HCT116 (cell line): ENCODE measurements around the gene APH1B. TPM values are rescaled to one million over a fixed set of nuclear protein-coding genes. Genes with fewer than 3 reads are reported as not detected.

Experiments
- ATAC-seq: fragments of 200-7000 bp; cut with Tn5 transposase; 2 replicates; pipeline ENCODE4 v1.9.1; 2020; ENCODE audit warnings: mild to moderate bottlenecking, moderate library complexity
- BruUV-seq: library from RNA; stranded (reverse); fragments of 400-500 nt; replicated peaks from 2 replicates; lab custom pipeline; 2021; lab: Mats Ljungman, UMichigan
- CTCF ChIA-PET: fragments of 300-600 bp; sonication (Branson Sonifier 250); formaldehyde crosslinking; loops from one replicate; lab custom pipeline; 2021; ENCODE audit warnings: antibody characterized with exemption; lab: Charles Lee
- POLR2A ChIA-PET: fragments of 300-600, 350-600 bp; sonication (Branson Sonifier 250); formaldehyde crosslinking; loops from one replicate; lab custom pipeline; 2021; ENCODE audit warnings: antibody characterized with exemption; lab: Charles Lee
- RAD21 ChIA-PET, 2 experiments: fragments of 300-600 bp; sonication (Branson Sonifier 250); formaldehyde crosslinking; loops; one replicate each; lab custom pipeline; 2023; ENCODE audit warnings: low total read pairs in 2 of 2; ENCODE audit not compliant: uncharacterized antibody in 2 of 2, unreplicated experiment in 2 of 2, low non-redundant PET in 1 of 2; lab: Charles Lee
- DNase-seq: peaks from one replicate; pipeline ENCODE4 v3.0.0-alpha.2; 2010; ENCODE audit warnings: low read depth, low spot score
- H2AFZ ChIP-seq: fragments of 200-600 bp; shearing (Covaris generic), sonication (generic); 2 replicates; pipeline ENCODE4 v1.6.1; 2017; ENCODE audit warnings: low read depth, mixed run types, mixed read lengths, antibody characterized with exemption, low read length; ENCODE audit not compliant: poor library complexity, severe bottlenecking
- H3K27ac ChIP-seq: 2 replicates; pipeline ENCODE4 v1.5.1; 2012; ENCODE audit warnings: low read depth, low read length
- H3K27me3 ChIP-seq: fragments of 200-600 bp; sonication (generic); 2 replicates; pipeline ENCODE4 v1.6.1; 2016; ENCODE audit warnings: mixed run types, low read length, mixed read lengths; ENCODE audit not compliant: insufficient read depth
- H3K36me3 ChIP-seq, 2 experiments: fragments of 200-500 bp in 1 of 2; fragments of 200-600 bp in 1 of 2; sonication (Bioruptor generic) in 1 of 2; sonication (generic) in 1 of 2; 2 replicates each; pipeline versions ENCODE4 v1.5.1 to v1.6.1; 2014 to 2016; ENCODE audit warnings: low read length in 2 of 2, inconsistent platforms in 1 of 2, mixed read lengths in 1 of 2, mixed run types in 1 of 2; ENCODE audit not compliant: insufficient read depth in 2 of 2, control insufficient read depth in 1 of 2
- H3K4me1 ChIP-seq, 2 experiments: fragments of 200-600 bp in 1 of 2; sonication (generic) in 1 of 2; 2 replicates each; pipeline versions ENCODE4 v1.5.1 to v1.6.1; 2012 to 2017; ENCODE audit warnings: low read length in 2 of 2, inconsistent platforms in 1 of 2, mild to moderate bottlenecking in 1 of 2, mixed read lengths in 1 of 2, mixed run types in 1 of 2, moderate library complexity in 1 of 2; ENCODE audit not compliant: insufficient read depth in 2 of 2, control insufficient read depth in 1 of 2
- H3K4me2 ChIP-seq: fragments of 200-600 bp; sonication (generic); 2 replicates; pipeline ENCODE4 v1.6.1; 2017; ENCODE audit warnings: mixed run types, low read length, mixed read lengths
- H3K4me3 ChIP-seq, 2 experiments: fragments of 200-600 bp in 1 of 2; sonication (generic) in 1 of 2; replicated peaks in 1 of 2; 2 replicates each; pipeline ENCODE4 v1.5.1; 2011 to 2016; ENCODE audit warnings: low read length in 2 of 2, control low read depth in 1 of 2, low read depth in 1 of 2, mild to moderate bottlenecking in 1 of 2, mixed read lengths in 1 of 2, mixed run types in 1 of 2
- H3K79me2 ChIP-seq: fragments of 200-600 bp; sonication (generic); 2 replicates; pipeline ENCODE4 v1.6.1; 2017; ENCODE audit warnings: mild to moderate bottlenecking, mixed run types, low read length, moderate library complexity, mixed read lengths; ENCODE audit not compliant: insufficient read depth
- H3K9ac ChIP-seq: fragments of 200-600 bp; sonication (generic); 2 replicates; pipeline ENCODE4 v1.6.1; 2016; ENCODE audit warnings: low read length, mixed read lengths
- H3K9me2 ChIP-seq: fragments of 200-600 bp; sonication (generic), shearing (Covaris generic); 2 replicates; pipeline ENCODE4 v1.6.1; 2017; ENCODE audit warnings: mixed run types, mild to moderate bottlenecking, moderate library complexity; ENCODE audit not compliant: insufficient read depth
- H3K9me3 ChIP-seq, 2 experiments: fragments of 200-500 bp in 1 of 2; fragments of 200-600 bp in 1 of 2; sonication (Bioruptor generic) in 1 of 2; sonication (generic) in 1 of 2; 2 replicates each; pipeline ENCODE4 v1.6.1; 2014 to 2017; ENCODE audit warnings: low read length in 2 of 2, mixed read lengths in 2 of 2, inconsistent platforms in 1 of 2, low read depth in 1 of 2, mild to moderate bottlenecking in 1 of 2, mixed run types in 1 of 2, moderate library complexity in 1 of 2; ENCODE audit not compliant: control insufficient read depth in 1 of 2, insufficient read depth in 1 of 2
- H4K20me1 ChIP-seq: fragments of 200-600 bp; sonication (generic), shearing (Covaris generic); 2 replicates; pipeline ENCODE4 v1.6.1; 2017; ENCODE audit warnings: mixed run types, mild to moderate bottlenecking, moderate library complexity; ENCODE audit not compliant: insufficient read depth
- CBX3 ChIP-seq: IDR thresholded peaks from 2 replicates; pipeline ENCODE4 v1.6.1; 2012; ENCODE audit warnings: low read depth
- EZH2phosphoT487 ChIP-seq: fragments of 200-600 bp; IDR thresholded peaks from 2 replicates; pipeline ENCODE4 v1.6.1; 2018; ENCODE audit warnings: antibody characterized with exemption, borderline replicate concordance
- FOSL1 ChIP-seq: IDR thresholded peaks from 2 replicates; pipeline ENCODE4 v1.6.1; 2012; ENCODE audit warnings: low read depth
- POLR2A ChIP-seq: IDR thresholded peaks from 2 replicates; pipeline ENCODE4 v1.7.0; 2011; ENCODE audit warnings: borderline replicate concordance; ENCODE audit not compliant: insufficient read depth, insufficient read length; ENCODE audit errors: extremely low read depth
- RAD21 ChIP-seq: IDR thresholded peaks from 2 replicates; pipeline ENCODE4 v1.6.1; 2012; ENCODE audit warnings: low read depth, mild to moderate bottlenecking
- SIN3A ChIP-seq: IDR thresholded peaks from 2 replicates; pipeline ENCODE4 v1.6.1; 2012; ENCODE audit warnings: low read depth
- SP1 ChIP-seq: IDR thresholded peaks from 2 replicates; pipeline ENCODE4 v1.6.1; 2012; ENCODE audit warnings: low read depth
- TCF7L2 ChIP-seq: IDR thresholded peaks from 2 replicates; pipeline ENCODE4 v1.7.0; 2011; ENCODE audit warnings: borderline replicate concordance, inconsistent platforms; ENCODE audit not compliant: insufficient read depth, insufficient read length; ENCODE audit errors: extremely low read depth
- ZFX ChIP-seq: fragments of 450-650 bp; IDR thresholded peaks from 2 replicates; pipeline ENCODE4 v1.6.1; 2017
- intact Hi-C: fragments of 100-400 bp; cut with micrococcal nuclease; formaldehyde crosslinking; loops from 2 replicates; pipeline ENCODE4 v1.10.0; 2022
- total RNA-seq: library from RNA; stranded (reverse); gene quantifications from one replicate; pipeline ENCODE4 v1.2.1, GENCODE V29; 2021; ENCODE audit not compliant: unreplicated experiment
- TF ChIP-seq, protein P1 (sequence below): IDR thresholded peaks from 2 replicates; pipeline ENCODE4 v1.6.1; 2012; ENCODE audit warnings: low read depth
- TF ChIP-seq, protein P2 (sequence below): IDR thresholded peaks from 2 replicates; pipeline ENCODE4 v1.6.1; 2011; ENCODE audit warnings: mild to moderate bottlenecking, low read length, moderate library complexity; ENCODE audit not compliant: insufficient replicate concordance; ENCODE audit errors: extremely low read depth
- TF ChIP-seq, protein P3 (sequence below), 3 experiments: fragments of 200-600 bp in 1 of 3; sonication (generic) in 1 of 3; IDR thresholded peaks in 2 of 3; conservative IDR thresholded peaks in 1 of 3; 2 replicates each; pipeline ENCODE4 v1.5.1; 2012 to 2017; ENCODE audit warnings: low read depth in 2 of 3, low read length in 2 of 3, antibody characterized with exemption in 1 of 3, borderline replicate concordance in 1 of 3, control low read depth in 1 of 3, mild to moderate bottlenecking in 1 of 3, mixed read lengths in 1 of 3, mixed run types in 1 of 3, moderate library complexity in 1 of 3; ENCODE audit not compliant: insufficient read depth in 1 of 3

The APH1B gene
- total RNA-seq, 1 experiment from 2014 or later, result 8.5 TPM

DNA sequence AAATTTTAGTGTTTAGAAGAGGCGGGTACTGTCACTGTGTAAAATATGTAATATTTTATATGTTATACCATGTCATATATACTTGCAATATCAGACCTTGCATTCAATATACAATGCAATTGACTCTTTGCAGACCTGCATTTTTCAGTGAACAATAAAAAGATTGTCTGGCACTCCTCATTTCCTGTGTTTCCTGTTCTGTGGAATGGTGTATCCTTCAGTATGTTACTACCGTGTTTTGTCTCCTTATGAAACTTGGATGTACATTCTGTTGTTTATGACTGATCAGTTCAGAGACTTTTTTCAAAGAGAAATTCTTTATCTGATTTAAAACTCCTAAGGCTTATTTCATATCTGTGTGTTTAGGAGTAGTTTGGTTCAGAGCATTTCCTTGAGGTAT is 31.5 kb downstream of the APH1B start (continued):
- TF ChIP-seq, protein P1, sequence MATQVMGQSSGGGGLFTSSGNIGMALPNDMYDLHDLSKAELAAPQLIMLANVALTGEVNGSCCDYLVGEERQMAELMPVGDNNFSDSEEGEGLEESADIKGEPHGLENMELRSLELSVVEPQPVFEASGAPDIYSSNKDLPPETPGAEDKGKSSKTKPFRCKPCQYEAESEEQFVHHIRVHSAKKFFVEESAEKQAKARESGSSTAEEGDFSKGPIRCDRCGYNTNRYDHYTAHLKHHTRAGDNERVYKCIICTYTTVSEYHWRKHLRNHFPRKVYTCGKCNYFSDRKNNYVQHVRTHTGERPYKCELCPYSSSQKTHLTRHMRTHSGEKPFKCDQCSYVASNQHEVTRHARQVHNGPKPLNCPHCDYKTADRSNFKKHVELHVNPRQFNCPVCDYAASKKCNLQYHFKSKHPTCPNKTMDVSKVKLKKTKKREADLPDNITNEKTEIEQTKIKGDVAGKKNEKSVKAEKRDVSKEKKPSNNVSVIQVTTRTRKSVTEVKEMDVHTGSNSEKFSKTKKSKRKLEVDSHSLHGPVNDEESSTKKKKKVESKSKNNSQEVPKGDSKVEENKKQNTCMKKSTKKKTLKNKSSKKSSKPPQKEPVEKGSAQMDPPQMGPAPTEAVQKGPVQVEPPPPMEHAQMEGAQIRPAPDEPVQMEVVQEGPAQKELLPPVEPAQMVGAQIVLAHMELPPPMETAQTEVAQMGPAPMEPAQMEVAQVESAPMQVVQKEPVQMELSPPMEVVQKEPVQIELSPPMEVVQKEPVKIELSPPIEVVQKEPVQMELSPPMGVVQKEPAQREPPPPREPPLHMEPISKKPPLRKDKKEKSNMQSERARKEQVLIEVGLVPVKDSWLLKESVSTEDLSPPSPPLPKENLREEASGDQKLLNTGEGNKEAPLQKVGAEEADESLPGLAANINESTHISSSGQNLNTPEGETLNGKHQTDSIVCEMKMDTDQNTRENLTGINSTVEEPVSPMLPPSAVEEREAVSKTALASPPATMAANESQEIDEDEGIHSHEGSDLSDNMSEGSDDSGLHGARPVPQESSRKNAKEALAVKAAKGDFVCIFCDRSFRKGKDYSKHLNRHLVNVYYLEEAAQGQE, result no peak
- TF ChIP-seq CBX3, result no peak
- no peak for TF ChIP-seq EZH2phosphoT487

DNA sequence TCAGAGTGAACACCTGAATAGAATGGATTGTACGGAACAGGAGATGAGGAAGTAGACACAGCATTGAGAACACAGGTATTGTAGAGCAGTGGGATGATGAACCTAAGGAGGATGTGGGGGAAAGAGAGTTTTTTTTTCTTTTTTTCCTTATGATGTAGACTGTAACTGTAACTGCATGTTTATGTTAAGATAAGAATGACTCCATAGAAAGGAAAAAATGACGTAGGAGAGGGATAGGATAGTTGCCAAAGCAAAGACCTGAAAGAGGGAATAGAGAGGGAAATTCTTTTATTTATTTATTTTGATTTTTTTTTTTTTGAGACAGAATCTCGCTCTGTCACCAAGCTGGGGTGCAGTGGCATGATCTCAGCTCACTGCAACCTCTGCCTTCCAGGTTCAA is 33.2 kb downstream of the APH1B start:
- TF ChIP-seq ZFX (no peak), FOSL1 (no peak), SP1 (no peak), EZH2phosphoT487 (no peak), RAD21 (no peak), TCF7L2 (no peak), POLR2A (no peak), SIN3A (no peak)
- TF ChIP-seq, protein P2, sequence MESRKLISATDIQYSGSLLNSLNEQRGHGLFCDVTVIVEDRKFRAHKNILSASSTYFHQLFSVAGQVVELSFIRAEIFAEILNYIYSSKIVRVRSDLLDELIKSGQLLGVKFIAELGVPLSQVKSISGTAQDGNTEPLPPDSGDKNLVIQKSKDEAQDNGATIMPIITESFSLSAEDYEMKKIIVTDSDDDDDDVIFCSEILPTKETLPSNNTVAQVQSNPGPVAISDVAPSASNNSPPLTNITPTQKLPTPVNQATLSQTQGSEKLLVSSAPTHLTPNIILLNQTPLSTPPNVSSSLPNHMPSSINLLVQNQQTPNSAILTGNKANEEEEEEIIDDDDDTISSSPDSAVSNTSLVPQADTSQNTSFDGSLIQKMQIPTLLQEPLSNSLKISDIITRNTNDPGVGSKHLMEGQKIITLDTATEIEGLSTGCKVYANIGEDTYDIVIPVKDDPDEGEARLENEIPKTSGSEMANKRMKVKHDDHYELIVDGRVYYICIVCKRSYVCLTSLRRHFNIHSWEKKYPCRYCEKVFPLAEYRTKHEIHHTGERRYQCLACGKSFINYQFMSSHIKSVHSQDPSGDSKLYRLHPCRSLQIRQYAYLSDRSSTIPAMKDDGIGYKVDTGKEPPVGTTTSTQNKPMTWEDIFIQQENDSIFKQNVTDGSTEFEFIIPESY, result no peak
- TF ChIP-seq, protein P3, sequence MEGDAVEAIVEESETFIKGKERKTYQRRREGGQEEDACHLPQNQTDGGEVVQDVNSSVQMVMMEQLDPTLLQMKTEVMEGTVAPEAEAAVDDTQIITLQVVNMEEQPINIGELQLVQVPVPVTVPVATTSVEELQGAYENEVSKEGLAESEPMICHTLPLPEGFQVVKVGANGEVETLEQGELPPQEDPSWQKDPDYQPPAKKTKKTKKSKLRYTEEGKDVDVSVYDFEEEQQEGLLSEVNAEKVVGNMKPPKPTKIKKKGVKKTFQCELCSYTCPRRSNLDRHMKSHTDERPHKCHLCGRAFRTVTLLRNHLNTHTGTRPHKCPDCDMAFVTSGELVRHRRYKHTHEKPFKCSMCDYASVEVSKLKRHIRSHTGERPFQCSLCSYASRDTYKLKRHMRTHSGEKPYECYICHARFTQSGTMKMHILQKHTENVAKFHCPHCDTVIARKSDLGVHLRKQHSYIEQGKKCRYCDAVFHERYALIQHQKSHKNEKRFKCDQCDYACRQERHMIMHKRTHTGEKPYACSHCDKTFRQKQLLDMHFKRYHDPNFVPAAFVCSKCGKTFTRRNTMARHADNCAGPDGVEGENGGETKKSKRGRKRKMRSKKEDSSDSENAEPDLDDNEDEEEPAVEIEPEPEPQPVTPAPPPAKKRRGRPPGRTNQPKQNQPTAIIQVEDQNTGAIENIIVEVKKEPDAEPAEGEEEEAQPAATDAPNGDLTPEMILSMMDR (IDR thresholded peaks at IDR 0.05 in 2 of 3, conservative IDR thresholded peaks at IDR 0.05 in 1 of 3; ENCODE audit: borderline replicate concordance in 1 of 3, insufficient read depth in 1 of 3, low read depth in 2 of 3, low read length in 2 of 3), result no peak
- H2AFZ ChIP-seq, result no peak overlapping the region
- H3K27ac ChIP-seq, result no peak overlapping the region
- no peaks in the 10 kb centered on the region for H3K9me3 ChIP-seq
- DNase-seq (no peak), ATAC-seq (no peak)
- no peaks in the 10 kb centered on the region for H3K9me2 ChIP-seq
- POLR2A ChIA-PET, result no interaction called here
- intact Hi-C loops, result no loop called here
- H3K27me3 ChIP-seq, result 0 out of 2 replicates have a peak, but pooled peaks cover 4% of the 10 kb centered on the region
- no peaks in the 10 kb centered on the region for H4K20me1 ChIP-seq
- no TSS peak for BruUV-seq
- no peaks in the 10 kb centered on the region for H3K79me2 ChIP-seq
- H3K4me3 ChIP-seq, result no peak overlapping the region
- no peak overlapping the region for H3K9ac ChIP-seq
- RAD21 ChIA-PET, result no interaction called here
- CTCF ChIA-PET, result no interaction called here
- no peaks in the 10 kb centered on the region for H3K4me1 ChIP-seq
- H3K4me2 ChIP-seq, result no peak overlapping the region
- H3K36me3 ChIP-seq, result no peaks in the 10 kb centered on the region
